CD4-positive, alpha-beta T cell treated with Interleukin-17A for 1 hour (primary cell): ENCODE data around the gene RBL2.
"Not testable (repeated sequence)": the region's sequence is repeated elsewhere in the genome, so short reads cannot be mapped to it uniquely, and the experiment has no call there.

ENCODE experiments used
- DNase-seq: peaks from one replicate; pipeline ENCODE4 v3.0.0-alpha.2; 2020

RBL2 gene

GRCh38 chr16:53434377-53435065 lies at the start of gene RBL2:
TSS of gene RBL2 (plus strand) at chr16:53434471. CDS start at chr16:53434557, 86 bp downstream.
- peak; percentile 86 for DNase-seq

- not testable (repeated sequence) for DNase-seq
Observed at GRCh38 chr16:53384610-53385009, 49.7 kb upstream of the RBL2 start.

GRCh38 chr16:53404959-53405358 lies 29.3 kb upstream of the RBL2 start:
- DNase-seq: no peak

- DNase-seq: no peak
Observed at GRCh38 chr16:53412549-53412948, 21.7 kb upstream of the RBL2 start.

- DNase-seq: no peak
Observed at GRCh38 chr16:53413864-53414263, 20.4 kb upstream of the RBL2 start.

- DNase-seq: no peak
Observed at GRCh38 chr16:53414381-53414780, 19.9 kb upstream of the RBL2 start.

GRCh38 chr16:53415504-53415903 lies 18.8 kb upstream of the RBL2 start:
- DNase-seq: no peak

GRCh38 chr16:53417011-53417410 lies 17.3 kb upstream of the RBL2 start:
- no peak for DNase-seq

- no peak for DNase-seq
Observed at GRCh38 chr16:53417976-53418375, 16.3 kb upstream of the RBL2 start.

GRCh38 chr16:53419383-53419709 lies 14.9 kb upstream of the RBL2 start:
- not testable (repeated sequence) for DNase-seq

- no peak for DNase-seq
Observed at GRCh38 chr16:53421248-53421647, 13.0 kb upstream of the RBL2 start.

GRCh38 chr16:53423968-53424367 lies 10.3 kb upstream of the RBL2 start:
- DNase-seq: not testable (repeated sequence)

- DNase-seq: no peak
Observed at GRCh38 chr16:53428681-53429080, 5.6 kb upstream of the RBL2 start.

- no peak for DNase-seq
Observed at GRCh38 chr16:53429221-53429943, 4.9 kb upstream of the RBL2 start.

- no peak for DNase-seq
Observed at GRCh38 chr16:53430363-53430762, 3.9 kb upstream of the RBL2 start.

- no peak for DNase-seq
Observed at GRCh38 chr16:53433509-53433908, 762 bp upstream of the RBL2 start.

- no peak for DNase-seq
Observed at GRCh38 chr16:53433930-53434376, 318 bp upstream of the RBL2 start.

- peak; percentile 83 for DNase-seq
Observed at GRCh38 chr16:53435066-53435688, 906 bp downstream of the RBL2 start.

- DNase-seq: no peak
Observed at GRCh38 chr16:53440125-53440524, 5.9 kb downstream of the RBL2 start.

GRCh38 chr16:53445534-53445933 lies 11.3 kb downstream of the RBL2 start:
- peak; percentile 25 for DNase-seq

- DNase-seq: no peak
Observed at GRCh38 chr16:53446090-53446489, 11.8 kb downstream of the RBL2 start.

GRCh38 chr16:53449816-53450517 lies 15.7 kb downstream of the RBL2 start:
- peak; percentile 17 for DNase-seq

GRCh38 chr16:53453928-53454327 lies 19.7 kb downstream of the RBL2 start:
- DNase-seq: peak; percentile 57
